Measurements from ENCODE around the gene SCFD1.
"Not testable (repeated sequence)": the region's sequence is repeated elsewhere in the genome, so short reads cannot be mapped to it uniquely, and the experiment has no call there.

SCFD1 gene

DNA sequence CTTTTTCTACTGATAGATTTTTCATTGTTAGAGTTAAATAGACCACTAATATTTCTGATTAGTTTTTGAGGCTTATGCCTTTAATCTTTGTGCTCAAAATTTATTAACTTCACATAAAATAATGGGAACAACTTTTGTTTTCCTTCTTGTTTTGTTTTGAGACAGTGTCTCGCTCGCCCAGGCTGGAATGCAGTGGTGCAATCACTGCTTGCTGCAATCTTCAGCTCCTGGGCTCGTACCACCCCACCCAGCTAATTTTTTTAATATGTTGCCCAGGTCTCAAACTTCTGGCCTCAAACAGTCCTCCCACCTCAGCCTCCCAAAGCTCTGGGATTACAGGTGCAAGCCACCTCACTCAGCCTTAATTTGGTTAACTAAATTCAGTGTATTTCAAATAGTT, 16.8 kb downstream of the SCFD1 start:
- Histone ChIP-seq H3K36me3 (ENCODE audit: control insufficient read depth, insufficient read depth, low read length) (no peaks in the 10 kb centered on the region; the same call in 1 of the 2 replicates), H3K4me3 (ENCODE audit: low read length) (no peak overlapping the region), H3K27ac (ENCODE audit: low read length) (no peak overlapping the region), H3K4me1 (ENCODE audit: control insufficient read depth, insufficient read depth, low read length) (no peaks in the 10 kb centered on the region), H3K27me3 (ENCODE audit: control insufficient read depth, insufficient read depth, low read length) (no peaks in the 10 kb centered on the region), H3K9me3 (ENCODE audit: control insufficient read depth, insufficient read depth, low read length) (no peaks in the 10 kb centered on the region)
- WGBS (ENCODE audit: insufficient coverage, insufficient read length), result no CpG with 5 or more reads among the region's 3 CpGs
- DNase-seq (ENCODE audit: low read depth, low spot score), result no peak

DNA sequence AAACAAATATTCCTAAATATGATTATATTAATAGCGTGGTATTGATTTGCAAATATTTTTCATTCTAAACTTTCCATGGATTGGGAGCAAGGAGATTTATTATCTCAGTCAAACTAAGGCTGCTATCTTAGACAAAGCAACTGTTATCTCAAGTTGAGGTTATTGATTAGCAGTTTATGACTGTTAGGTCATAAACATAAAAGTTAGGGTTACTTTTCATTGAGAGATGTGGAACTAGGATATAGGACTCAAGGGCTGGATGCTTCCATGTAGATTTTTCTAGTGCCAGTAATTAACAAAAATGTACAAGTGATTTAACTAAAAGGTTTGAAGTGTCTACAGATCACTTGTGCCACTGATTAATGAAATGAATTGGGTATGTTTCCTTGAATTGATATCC, 19.1 kb downstream of the SCFD1 start:
- no peak for DNase-seq (ENCODE audit: low read depth, low spot score)
- Histone ChIP-seq H3K36me3 (ENCODE audit: control insufficient read depth, insufficient read depth, low read length) (no peaks in the 10 kb centered on the region), H3K27me3 (ENCODE audit: control insufficient read depth, insufficient read depth, low read length) (no peaks in the 10 kb centered on the region), H3K27ac (ENCODE audit: low read length) (no peak overlapping the region), H3K4me3 (ENCODE audit: low read length) (no peak overlapping the region), H3K4me1 (ENCODE audit: control insufficient read depth, insufficient read depth, low read length) (no peaks in the 10 kb centered on the region), H3K9me3 (ENCODE audit: control insufficient read depth, insufficient read depth, low read length) (no peaks in the 10 kb centered on the region)
- WGBS (ENCODE audit: insufficient coverage, insufficient read length), result no CpG with 5 or more reads among the region's 1 CpG

DNA sequence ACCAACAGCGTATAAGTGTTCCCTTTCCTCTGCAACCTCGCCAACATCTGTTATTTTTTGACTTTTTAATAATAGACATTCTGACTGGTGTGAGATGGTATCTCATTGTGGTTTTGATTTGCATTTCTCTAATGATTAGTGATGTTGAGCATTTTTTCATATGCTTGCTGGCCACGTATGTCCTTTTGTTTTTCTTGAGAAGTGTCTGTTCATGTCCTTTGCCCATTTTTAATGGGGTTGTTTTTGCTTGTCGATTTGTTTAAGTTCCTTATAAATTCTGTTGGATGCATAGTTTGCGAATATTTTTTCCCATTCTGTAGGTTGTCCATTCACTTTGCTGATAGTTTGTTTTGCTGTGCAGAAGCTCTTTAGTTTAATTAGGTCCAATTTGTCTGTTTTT, 22.3 kb downstream of the SCFD1 start:
- not testable (repeated sequence) for H3K27me3 ChIP-seq (ENCODE audit: control insufficient read depth, insufficient read depth, low read length); DNase-seq (ENCODE audit: low read depth, low spot score); H3K27ac ChIP-seq (ENCODE audit: low read length); H3K4me3 ChIP-seq (ENCODE audit: low read length); H3K9me3 ChIP-seq (ENCODE audit: control insufficient read depth, insufficient read depth, low read length); H3K36me3 ChIP-seq (ENCODE audit: control insufficient read depth, insufficient read depth, low read length); H3K4me1 ChIP-seq (ENCODE audit: control insufficient read depth, insufficient read depth, low read length)
- no CpG with 5 or more reads among the region's 5 CpGs for WGBS (ENCODE audit: insufficient coverage, insufficient read length)

DNA sequence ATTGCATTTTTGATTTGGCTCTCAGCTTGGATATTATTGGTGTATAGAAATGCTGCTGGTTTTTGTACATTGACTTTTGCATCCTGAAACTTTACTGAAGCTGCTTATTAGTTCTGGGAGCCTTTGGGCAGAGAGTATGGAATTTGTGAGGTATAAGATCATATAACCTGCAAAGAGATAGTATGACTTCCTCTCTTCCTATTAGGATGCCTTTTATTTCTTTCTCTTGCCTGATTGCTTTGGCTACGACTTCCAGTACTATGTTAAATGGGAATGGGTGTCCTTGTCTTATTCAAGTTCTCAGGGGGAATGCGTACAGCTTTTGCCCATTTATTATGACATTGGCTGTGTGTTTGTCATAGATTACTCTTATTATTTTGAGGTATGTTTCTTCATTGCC, 23.5 kb downstream of the SCFD1 start:
- DNase-seq (ENCODE audit: low read depth, low spot score), result no peak
- Histone ChIP-seq H3K4me3 (ENCODE audit: low read length) (no peak overlapping the region), H3K4me1 (ENCODE audit: control insufficient read depth, insufficient read depth, low read length) (no peaks in the 10 kb centered on the region), H3K27me3 (ENCODE audit: control insufficient read depth, insufficient read depth, low read length) (no peaks in the 10 kb centered on the region), H3K36me3 (ENCODE audit: control insufficient read depth, insufficient read depth, low read length) (no peaks in the 10 kb centered on the region), H3K9me3 (ENCODE audit: control insufficient read depth, insufficient read depth, low read length) (no peaks in the 10 kb centered on the region), H3K27ac (ENCODE audit: low read length) (no peak overlapping the region)
- no CpG with 5 or more reads among the region's 2 CpGs for WGBS (ENCODE audit: insufficient coverage, insufficient read length)

DNA sequence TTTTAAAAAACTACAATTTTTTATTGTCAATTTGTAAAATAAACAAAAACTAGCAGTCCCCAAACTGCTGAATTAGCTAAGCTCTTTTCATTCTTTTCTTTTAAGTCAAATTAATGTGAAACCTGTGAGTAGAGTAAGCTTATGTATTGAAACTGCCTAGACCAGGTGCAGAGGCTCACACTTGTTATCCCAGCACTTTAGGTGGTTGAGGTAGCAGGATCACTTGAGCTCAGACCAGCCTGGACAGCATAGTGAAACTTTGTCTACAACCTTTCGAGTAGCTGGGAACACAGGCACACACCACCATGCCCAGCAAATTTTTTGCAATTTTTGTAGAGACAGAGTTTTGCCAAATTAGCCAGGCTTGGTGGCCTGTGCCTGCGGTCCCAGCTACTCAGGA, 26.4 kb downstream of the SCFD1 start:
- no peak for DNase-seq (ENCODE audit: low read depth, low spot score)
- Histone ChIP-seq H3K4me1 (ENCODE audit: control insufficient read depth, insufficient read depth, low read length) (no peaks in the 10 kb centered on the region), H3K4me3 (ENCODE audit: low read length) (no peak overlapping the region), H3K36me3 (ENCODE audit: control insufficient read depth, insufficient read depth, low read length) (no peaks in the 10 kb centered on the region; the same call in 1 of the 2 replicates), H3K9me3 (ENCODE audit: control insufficient read depth, insufficient read depth, low read length) (no peaks in the 10 kb centered on the region), H3K27ac (ENCODE audit: low read length) (no peak overlapping the region), H3K27me3 (ENCODE audit: control insufficient read depth, insufficient read depth, low read length) (no peaks in the 10 kb centered on the region)
- WGBS (ENCODE audit: insufficient coverage, insufficient read length), result no CpG with 5 or more reads among the region's 2 CpGs

DNA sequence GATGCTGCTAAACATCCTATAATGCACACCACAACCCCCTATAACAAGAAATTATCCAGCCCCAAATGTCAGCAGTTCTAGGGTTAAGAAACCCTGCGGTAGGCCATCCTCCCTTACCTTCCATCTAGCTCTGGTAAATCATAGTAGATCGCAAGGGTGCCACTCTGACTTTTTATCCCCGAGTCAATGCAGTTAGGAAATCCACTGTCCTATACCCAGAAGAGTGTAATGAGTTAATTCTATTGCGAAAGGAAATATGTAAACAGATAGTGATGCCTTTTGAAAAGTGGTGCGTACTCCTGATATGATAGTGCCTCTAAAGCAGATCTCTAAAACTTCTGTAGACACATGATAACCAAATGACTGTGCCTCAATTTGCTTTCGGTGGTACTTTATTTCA, 29.8 kb downstream of the SCFD1 start:
- no peak for DNase-seq (ENCODE audit: low read depth, low spot score)
- H3K9me3 ChIP-seq (ENCODE audit: control insufficient read depth, insufficient read depth, low read length), result no peaks in the 10 kb centered on the region
- WGBS (ENCODE audit: insufficient coverage, insufficient read length), result no CpG with 5 or more reads among the region's 6 CpGs
- H3K36me3 ChIP-seq (ENCODE audit: control insufficient read depth, insufficient read depth, low read length), result no peaks in the 10 kb centered on the region; the same call in 1 of the 2 replicates
- H3K27ac ChIP-seq (ENCODE audit: low read length), result no peak overlapping the region
- H3K4me1 ChIP-seq (ENCODE audit: control insufficient read depth, insufficient read depth, low read length), result no peaks in the 10 kb centered on the region
- H3K27me3 ChIP-seq (ENCODE audit: control insufficient read depth, insufficient read depth, low read length), result no peaks in the 10 kb centered on the region
- no peak overlapping the region for H3K4me3 ChIP-seq (ENCODE audit: low read length)

DNA sequence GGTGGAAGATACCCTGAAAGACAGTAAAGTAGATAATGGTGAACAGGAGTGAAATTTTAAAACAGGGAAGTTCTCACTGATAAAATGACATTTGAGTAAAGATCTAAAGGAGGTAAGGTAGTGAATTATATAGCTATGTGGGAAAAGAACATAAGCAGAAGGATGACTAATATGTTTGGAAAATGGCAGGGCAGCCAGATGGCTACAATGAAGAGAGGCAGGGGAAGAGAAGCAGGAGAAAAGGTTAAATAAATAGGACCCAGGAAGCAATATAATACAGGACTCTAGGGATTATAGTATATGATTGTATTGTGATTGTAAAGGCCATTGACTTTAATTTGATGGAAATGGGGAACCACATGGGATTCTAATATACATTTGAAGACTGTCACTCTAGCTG, 33.0 kb downstream of the SCFD1 start:
- no peaks in the 10 kb centered on the region; the same call in 1 of the 2 replicates for H3K36me3 ChIP-seq (ENCODE audit: control insufficient read depth, insufficient read depth, low read length)
- no peak overlapping the region for H3K4me3 ChIP-seq (ENCODE audit: low read length)
- no peaks in the 10 kb centered on the region for H3K9me3 ChIP-seq (ENCODE audit: control insufficient read depth, insufficient read depth, low read length)
- DNase-seq (ENCODE audit: low read depth, low spot score), result no peak
- no peaks in the 10 kb centered on the region for H3K27me3 ChIP-seq (ENCODE audit: control insufficient read depth, insufficient read depth, low read length)
- H3K4me1 ChIP-seq (ENCODE audit: control insufficient read depth, insufficient read depth, low read length), result no peaks in the 10 kb centered on the region
- no peak overlapping the region for H3K27ac ChIP-seq (ENCODE audit: low read length)

DNA sequence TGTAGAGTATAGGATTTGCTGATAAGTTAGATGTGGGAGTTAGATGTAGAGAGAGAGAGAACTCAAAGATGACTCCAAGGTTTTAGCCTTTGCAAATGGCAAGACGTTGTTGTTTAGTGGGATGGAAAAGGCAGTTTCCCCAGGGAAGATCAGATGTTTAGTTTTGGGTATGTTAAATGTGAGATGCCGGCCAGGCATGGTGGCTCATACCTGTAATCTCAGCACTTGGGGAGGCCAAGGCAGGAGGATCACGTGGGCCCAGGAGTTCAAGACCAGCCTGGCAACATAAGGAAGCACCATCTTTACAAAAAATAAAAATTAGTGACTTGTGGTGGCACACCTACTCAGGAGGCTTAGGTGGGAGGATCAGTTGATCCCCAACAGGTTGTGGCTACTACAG, 33.5 kb downstream of the SCFD1 start:
- DNase-seq (ENCODE audit: low read depth, low spot score), result no peak
- Histone ChIP-seq H3K27ac (ENCODE audit: low read length) (no peak overlapping the region), H3K27me3 (ENCODE audit: control insufficient read depth, insufficient read depth, low read length) (no peaks in the 10 kb centered on the region), H3K4me1 (ENCODE audit: control insufficient read depth, insufficient read depth, low read length) (no peaks in the 10 kb centered on the region), H3K9me3 (ENCODE audit: control insufficient read depth, insufficient read depth, low read length) (no peaks in the 10 kb centered on the region), H3K36me3 (ENCODE audit: control insufficient read depth, insufficient read depth, low read length) (no peaks in the 10 kb centered on the region; the same call in 1 of the 2 replicates), H3K4me3 (ENCODE audit: low read length) (no peak overlapping the region)
- WGBS (ENCODE audit: insufficient coverage, insufficient read length), result no CpG with 5 or more reads among the region's 3 CpGs

DNA sequence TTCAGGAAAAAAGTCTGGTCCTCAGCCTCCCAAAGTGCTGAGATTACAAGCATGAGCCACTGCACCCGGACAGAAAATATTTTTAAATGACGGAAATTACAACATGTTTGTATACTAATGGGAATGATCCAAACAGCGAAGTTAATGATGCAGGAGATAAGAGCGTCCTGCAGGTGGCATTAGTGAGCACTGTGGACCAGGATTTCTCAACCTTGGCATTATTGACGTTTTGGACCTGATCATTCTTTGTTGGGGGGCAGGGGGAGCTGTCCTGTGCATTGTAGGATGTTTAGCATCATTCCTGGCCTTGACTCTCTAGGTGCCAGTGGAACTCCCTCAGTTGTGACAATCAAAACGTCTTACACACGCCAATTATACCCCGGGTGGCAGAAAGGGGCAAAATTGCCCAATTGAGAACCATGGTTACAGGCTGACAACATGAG, 34.1 kb downstream of the SCFD1 start:
- Histone ChIP-seq H3K27me3 (ENCODE audit: control insufficient read depth, insufficient read depth, low read length) (no peaks in the 10 kb centered on the region), H3K4me1 (ENCODE audit: control insufficient read depth, insufficient read depth, low read length) (no peaks in the 10 kb centered on the region), H3K4me3 (ENCODE audit: low read length) (no peak overlapping the region), H3K9me3 (ENCODE audit: control insufficient read depth, insufficient read depth, low read length) (no peaks in the 10 kb centered on the region), H3K36me3 (ENCODE audit: control insufficient read depth, insufficient read depth, low read length) (no peaks in the 10 kb centered on the region; the same call in 1 of the 2 replicates), H3K27ac (ENCODE audit: low read length) (no peak overlapping the region)
- no CpG with 5 or more reads among the region's 8 CpGs for WGBS (ENCODE audit: insufficient coverage, insufficient read length)
- DNase-seq (ENCODE audit: low read depth, low spot score), result peak; percentile 39

DNA sequence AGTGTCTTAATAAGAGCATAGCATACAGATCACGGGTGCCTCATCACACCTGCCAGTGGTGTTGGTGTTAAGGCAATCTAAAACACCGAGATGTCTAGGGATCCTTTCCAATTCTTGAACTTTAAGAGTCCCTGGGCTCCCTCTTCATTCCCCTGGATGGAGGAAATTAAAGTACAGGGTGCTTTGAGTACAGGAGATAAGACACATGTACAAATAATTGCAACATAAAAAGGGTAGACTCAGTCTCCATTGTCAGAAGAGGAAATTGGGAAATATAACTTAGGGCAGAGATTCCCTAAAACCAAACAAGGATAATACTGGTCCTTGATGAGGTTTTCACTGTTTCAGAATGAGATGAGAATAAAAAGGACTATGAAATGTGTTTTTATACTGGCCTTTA, 34.9 kb downstream of the SCFD1 start:
- no CpG with 5 or more reads among the region's 2 CpGs for WGBS (ENCODE audit: insufficient coverage, insufficient read length)
- Histone ChIP-seq H3K9me3 (ENCODE audit: control insufficient read depth, insufficient read depth, low read length) (no peaks in the 10 kb centered on the region), H3K36me3 (ENCODE audit: control insufficient read depth, insufficient read depth, low read length) (no peaks in the 10 kb centered on the region; the same call in 1 of the 2 replicates), H3K27me3 (ENCODE audit: control insufficient read depth, insufficient read depth, low read length) (no peaks in the 10 kb centered on the region), H3K27ac (ENCODE audit: low read length) (no peak overlapping the region), H3K4me1 (ENCODE audit: control insufficient read depth, insufficient read depth, low read length) (no peaks in the 10 kb centered on the region), H3K4me3 (ENCODE audit: low read length) (no peak overlapping the region)
- DNase-seq (ENCODE audit: low read depth, low spot score), result no peak

DNA sequence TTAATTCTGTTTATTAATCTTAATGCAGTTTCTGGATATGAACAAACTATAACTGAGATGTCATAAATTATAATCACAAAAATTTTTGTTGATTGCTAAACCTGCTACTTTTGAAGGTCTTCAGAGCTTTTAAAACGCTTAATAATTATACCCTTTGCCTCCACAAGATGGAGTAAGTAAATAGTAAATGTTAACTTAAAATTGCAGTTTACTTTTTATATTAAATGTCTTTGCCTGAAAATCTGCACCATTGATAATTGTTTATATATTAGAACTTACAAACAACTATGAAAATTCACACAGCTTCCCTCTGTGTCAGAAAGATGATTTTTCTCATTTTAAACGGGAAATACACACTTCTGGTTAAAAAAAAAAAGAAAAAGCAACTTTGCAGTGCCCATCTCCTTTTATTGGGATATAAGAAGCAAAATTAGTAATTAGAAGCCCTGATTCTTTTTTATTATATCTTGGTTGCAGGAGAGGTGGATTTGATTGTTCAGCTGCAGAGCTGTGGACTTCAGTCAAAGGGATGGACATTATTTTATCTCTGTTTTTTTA, 35.6 kb downstream of the SCFD1 start:
- WGBS (ENCODE audit: insufficient coverage, insufficient read length), result no CpG with 5 or more reads among the region's 2 CpGs
- Histone ChIP-seq H3K4me1 (ENCODE audit: control insufficient read depth, insufficient read depth, low read length) (no peaks in the 10 kb centered on the region), H3K4me3 (ENCODE audit: low read length) (no peak overlapping the region), H3K9me3 (ENCODE audit: control insufficient read depth, insufficient read depth, low read length) (no peaks in the 10 kb centered on the region), H3K36me3 (ENCODE audit: control insufficient read depth, insufficient read depth, low read length) (no peaks in the 10 kb centered on the region), H3K27ac (ENCODE audit: low read length) (no peak overlapping the region), H3K27me3 (ENCODE audit: control insufficient read depth, insufficient read depth, low read length) (no peaks in the 10 kb centered on the region)
- DNase-seq (ENCODE audit: low read depth, low spot score), result no peak

Measured in iPS DF 6.9 (cell line).